ENCODE data around the gene MBP. TPM values are rescaled to one million over a fixed set of nuclear protein-coding genes. Genes with fewer than 3 reads are reported as not detected.

MBP gene
- total RNA-seq, 1 donor from 2014 or later: 54.3 TPM

GRCh38 chr18:77136871-77137665, 4.5 kb upstream of the MBP start:
- no peak overlapping the region for H3K27ac Mint-ChIP-seq
- intact Hi-C loops (cut with micrococcal nuclease): loop anchor here (10.0 kb wide), 1 partner anchor 312 kb away; the partner anchor contains the start of gene ZNF236
- no peak overlapping the region for H3K4me3 Mint-ChIP-seq (ENCODE audit: low read depth)
- peaks cover 3% of the 10 kb centered on the region for H3K9me3 Mint-ChIP-seq
- DNase-seq (ENCODE audit: low spot score): no peak
- peaks cover 8% of the 10 kb centered on the region for H3K36me3 Mint-ChIP-seq (ENCODE audit: low read depth)
- H3K4me1 Mint-ChIP-seq (ENCODE audit: low read depth): peaks cover 45% of the 10 kb centered on the region
- no peaks in the 10 kb centered on the region for H3K27me3 Mint-ChIP-seq (ENCODE audit: low read depth)

GRCh38 chr18:77136076-77136718, 3.6 kb upstream of the MBP start:
- intact Hi-C loops (cut with micrococcal nuclease): loop anchor here (10.0 kb wide), 1 partner anchor 311 kb away; the partner anchor contains the start of gene ZNF236
- H3K27me3 Mint-ChIP-seq (ENCODE audit: low read depth): no peaks in the 10 kb centered on the region
- peaks cover 4% of the 10 kb centered on the region for H3K36me3 Mint-ChIP-seq (ENCODE audit: low read depth)
- no peak overlapping the region for H3K27ac Mint-ChIP-seq
- DNase-seq (ENCODE audit: low spot score): no peak
- peaks cover 42% of the 10 kb centered on the region for H3K4me1 Mint-ChIP-seq (ENCODE audit: low read depth)
- no peak overlapping the region for H3K4me3 Mint-ChIP-seq (ENCODE audit: low read depth)
- H3K9me3 Mint-ChIP-seq: no peaks in the 10 kb centered on the region

DNA sequence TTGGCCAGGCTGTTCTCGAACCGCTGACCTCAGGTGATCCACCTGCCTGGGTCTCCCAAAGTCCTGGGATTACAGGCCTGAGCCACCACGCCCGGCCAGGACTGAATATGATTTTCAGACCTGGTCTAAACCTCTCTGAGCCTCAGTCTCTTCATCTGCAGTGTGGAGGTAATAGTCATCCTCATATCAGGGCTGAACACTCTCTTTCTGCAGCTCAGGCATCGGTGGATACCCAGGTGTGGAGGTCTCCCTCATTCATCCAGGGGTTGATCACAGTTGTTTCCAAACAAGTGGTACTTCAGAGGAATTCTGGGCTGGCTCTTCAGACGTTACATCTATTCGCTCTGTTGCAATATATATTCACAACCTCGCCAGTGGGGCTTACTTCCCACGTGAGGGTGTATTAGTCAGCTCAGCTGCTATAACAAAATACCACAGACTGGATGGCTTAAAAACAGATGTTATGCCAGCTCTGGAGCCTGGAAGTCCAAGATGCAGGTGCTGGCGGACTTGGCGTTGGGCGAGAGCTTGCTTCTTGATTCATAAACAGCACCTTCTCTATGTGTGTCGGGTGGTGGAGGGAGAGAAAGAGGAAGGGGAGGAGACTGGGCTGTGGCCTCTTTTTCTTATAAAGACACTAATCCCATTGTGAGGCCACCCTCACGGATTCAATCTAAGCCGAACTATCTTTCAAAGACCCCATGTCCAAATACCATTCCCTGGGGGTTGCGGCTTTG, 2.9 kb upstream of the MBP start:
- no peak for DNase-seq (ENCODE audit: low spot score)
- no peaks in the 10 kb centered on the region for H3K27me3 Mint-ChIP-seq (ENCODE audit: low read depth)
- H3K4me3 Mint-ChIP-seq (ENCODE audit: low read depth): no peak overlapping the region
- H3K4me1 Mint-ChIP-seq (ENCODE audit: low read depth): peaks cover 38% of the 10 kb centered on the region
- H3K36me3 Mint-ChIP-seq (ENCODE audit: low read depth): peaks cover 7% of the 10 kb centered on the region
- no peak overlapping the region for H3K27ac Mint-ChIP-seq
- no peaks in the 10 kb centered on the region for H3K9me3 Mint-ChIP-seq
- intact Hi-C loops (cut with micrococcal nuclease): loop anchor here (10.0 kb wide), 1 partner anchor 311 kb away; the partner anchor contains the start of gene ZNF236

GRCh38 chr18:77134611-77135010, 2.0 kb upstream of the MBP start:
- H3K27me3 Mint-ChIP-seq (ENCODE audit: low read depth): no peaks in the 10 kb centered on the region
- no peak for DNase-seq (ENCODE audit: low spot score)
- peaks cover 16% of the 10 kb centered on the region for H3K36me3 Mint-ChIP-seq (ENCODE audit: low read depth)
- no peaks in the 10 kb centered on the region for H3K9me3 Mint-ChIP-seq
- peaks cover 38% of the 10 kb centered on the region for H3K4me1 Mint-ChIP-seq (ENCODE audit: low read depth)
- intact Hi-C loops (cut with micrococcal nuclease): loop anchor here (1.0 to 10.0 kb wide), 2 partner anchors 75 to 310 kb away; partner anchors contain the start of gene ZNF236
- H3K27ac Mint-ChIP-seq: peak overlapping the region; percentile 80
- no peak overlapping the region for H3K4me3 Mint-ChIP-seq (ENCODE audit: low read depth)

DNA sequence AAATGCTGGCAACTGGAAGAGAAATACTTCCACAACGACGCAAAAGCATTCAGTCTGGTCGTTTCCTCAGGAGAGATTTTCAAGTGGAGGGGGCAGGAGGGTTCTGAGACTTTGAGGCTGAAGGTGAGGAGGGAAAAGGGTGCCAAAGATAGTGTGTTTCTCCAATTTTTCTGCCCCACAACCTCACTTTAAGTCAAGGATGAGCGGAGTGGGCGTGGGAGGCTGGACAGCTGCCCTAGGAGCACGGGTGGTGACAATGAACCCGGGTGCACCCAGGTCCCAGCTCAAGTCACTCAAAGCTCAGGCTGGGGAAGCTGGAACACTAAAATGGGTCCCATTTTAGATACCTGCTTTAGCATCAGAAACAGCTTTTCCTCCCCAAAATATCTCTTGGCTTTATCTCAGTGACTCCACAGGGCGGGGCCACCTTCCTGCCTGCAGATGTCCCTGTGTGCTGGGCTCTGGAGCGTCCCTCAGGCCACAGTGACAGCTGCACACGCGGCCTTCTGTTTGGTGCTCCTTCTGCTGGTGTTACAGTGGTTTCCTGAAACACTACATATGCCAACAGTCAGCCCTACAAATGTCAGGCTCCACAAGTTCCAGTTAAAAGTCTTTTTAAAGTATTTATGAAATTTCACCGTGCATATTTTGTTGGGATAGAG, 1.4 kb upstream of the MBP start:
- Mint-ChIP-seq H3K36me3 (ENCODE audit: low read depth) (peaks cover 22% of the 10 kb centered on the region), H3K27ac (peak overlapping the region; percentile 80), H3K4me1 (ENCODE audit: low read depth) (peaks cover 43% of the 10 kb centered on the region), H3K9me3 (no peaks in the 10 kb centered on the region), H3K4me3 (ENCODE audit: low read depth) (peak overlapping the region; percentile 72), H3K27me3 (ENCODE audit: low read depth) (no peaks in the 10 kb centered on the region)
- intact Hi-C loops (cut with micrococcal nuclease): loop anchor here (1.0 to 10.0 kb wide), 3 partner anchors 13 to 309 kb away; partner anchors contain the start of gene ZNF236
- peak; percentile 32 for DNase-seq (ENCODE audit: low spot score)

- H3K36me3 Mint-ChIP-seq (ENCODE audit: low read depth): peaks cover 28% of the 10 kb centered on the region
- H3K4me3 Mint-ChIP-seq (ENCODE audit: low read depth): peak overlapping the region; percentile 72
- DNase-seq (ENCODE audit: low spot score): no peak
- peak overlapping the region; percentile 80 for H3K27ac Mint-ChIP-seq
- no peaks in the 10 kb centered on the region for H3K27me3 Mint-ChIP-seq (ENCODE audit: low read depth)
- H3K4me1 Mint-ChIP-seq (ENCODE audit: low read depth): peaks cover 50% of the 10 kb centered on the region
- no peaks in the 10 kb centered on the region for H3K9me3 Mint-ChIP-seq
- intact Hi-C loops (cut with micrococcal nuclease): loop anchor here (2.0 to 10.0 kb wide), 2 partner anchors 14 to 308 kb away; partner anchors contain the start of gene ZNF236
These were observed 660 bp upstream of the MBP start for GRCh38 chr18:77133051-77133834.

DNA sequence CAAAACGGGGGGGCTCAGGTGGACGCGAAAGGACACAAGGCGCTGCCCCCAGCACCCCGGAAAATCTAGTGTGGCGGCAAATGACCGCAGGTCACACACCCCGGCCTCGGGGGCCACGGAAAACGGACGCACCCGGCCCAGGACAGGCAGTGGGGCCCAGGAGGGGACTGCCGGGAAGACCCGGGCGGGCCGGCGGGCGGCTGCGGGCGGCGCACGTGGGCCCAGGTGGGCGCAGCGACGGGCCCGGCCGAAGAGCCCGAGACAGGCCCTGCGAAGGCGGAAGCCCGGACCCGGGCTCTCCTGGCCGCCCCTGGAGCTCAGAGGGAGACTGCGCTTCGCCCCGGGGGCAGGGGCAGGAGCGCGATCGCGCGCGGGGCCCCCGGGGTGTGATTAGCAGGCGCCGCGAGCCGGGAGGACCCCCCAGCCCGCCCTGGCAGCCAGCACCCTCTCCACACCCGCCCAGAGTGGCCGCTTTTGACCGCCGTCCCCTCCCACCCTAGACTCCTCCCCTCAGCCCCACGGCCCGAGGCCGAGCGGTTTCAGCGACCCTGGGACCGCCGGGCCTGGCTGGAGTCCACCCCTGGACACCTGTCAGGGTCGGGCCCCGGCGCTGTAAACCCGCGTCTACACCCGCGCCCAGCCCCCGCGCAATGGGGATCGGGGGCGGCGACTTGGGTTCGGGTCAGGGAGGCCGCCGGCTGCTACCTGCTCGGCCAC, 773 bp downstream of the MBP start:
- Mint-ChIP-seq H3K4me1 (ENCODE audit: low read depth) (peaks cover 63% of the 10 kb centered on the region), H3K27ac (peak overlapping the region; percentile 95), H3K4me3 (ENCODE audit: low read depth) (peak overlapping the region; percentile 98), H3K27me3 (ENCODE audit: low read depth) (no peaks in the 10 kb centered on the region), H3K36me3 (ENCODE audit: low read depth) (peaks cover 40% of the 10 kb centered on the region), H3K9me3 (no peaks in the 10 kb centered on the region)
- intact Hi-C loops (cut with micrococcal nuclease): loop anchor here (1.0 to 10.0 kb wide), 4 partner anchors 8 to 307 kb away; partner anchors contain the start of gene ZNF236
- no peak for DNase-seq (ENCODE audit: low spot score)

GRCh38 chr18:77131100-77131651, 1.4 kb downstream of the MBP start:
- peak; percentile 35 for DNase-seq (ENCODE audit: low spot score)
- Mint-ChIP-seq H3K27me3 (ENCODE audit: low read depth) (no peaks in the 10 kb centered on the region), H3K9me3 (no peaks in the 10 kb centered on the region), H3K36me3 (ENCODE audit: low read depth) (peaks cover 45% of the 10 kb centered on the region), H3K4me3 (ENCODE audit: low read depth) (peak overlapping the region; percentile 98), H3K4me1 (ENCODE audit: low read depth) (peaks cover 68% of the 10 kb centered on the region), H3K27ac (peak overlapping the region; percentile 95)
- intact Hi-C loops (cut with micrococcal nuclease): loop anchor here (1.0 to 10.0 kb wide), 2 partner anchors 29 to 306 kb away; partner anchors contain the start of gene ZNF236

GRCh38 chr18:77130229-77131099, 2.1 kb downstream of the MBP start:
- intact Hi-C loops (cut with micrococcal nuclease): loop anchor here (1.0 to 10.0 kb wide), 2 partner anchors 28 to 306 kb away; partner anchors contain the start of gene ZNF236
- no peak for DNase-seq (ENCODE audit: low spot score)
- H3K36me3 Mint-ChIP-seq (ENCODE audit: low read depth): peaks cover 49% of the 10 kb centered on the region
- H3K27me3 Mint-ChIP-seq (ENCODE audit: low read depth): no peaks in the 10 kb centered on the region
- peak overlapping the region; percentile 98 for H3K4me3 Mint-ChIP-seq (ENCODE audit: low read depth)
- H3K4me1 Mint-ChIP-seq (ENCODE audit: low read depth): peaks cover 72% of the 10 kb centered on the region
- peak overlapping the region; percentile 95 for H3K27ac Mint-ChIP-seq
- H3K9me3 Mint-ChIP-seq: no peaks in the 10 kb centered on the region

GRCh38 chr18:77129150-77129551, 3.4 kb downstream of the MBP start:
- peaks cover 49% of the 10 kb centered on the region for H3K36me3 Mint-ChIP-seq (ENCODE audit: low read depth)
- no peak for DNase-seq (ENCODE audit: low spot score)
- peak overlapping the region; percentile 66 for H3K4me3 Mint-ChIP-seq (ENCODE audit: low read depth)
- no peaks in the 10 kb centered on the region for H3K27me3 Mint-ChIP-seq (ENCODE audit: low read depth)
- peak overlapping the region; percentile 75 for H3K27ac Mint-ChIP-seq
- intact Hi-C loops (cut with micrococcal nuclease): no loop called here
- peaks cover 73% of the 10 kb centered on the region for H3K4me1 Mint-ChIP-seq (ENCODE audit: low read depth)
- no peaks in the 10 kb centered on the region for H3K9me3 Mint-ChIP-seq
